Fibroblast of skin of abdomen (primary cell): ENCODE measurements around the gene KATNAL1.
"Not testable (repeated sequence)": the region's sequence is repeated elsewhere in the genome, so short reads cannot be mapped to it uniquely, and the experiment has no call there.

Experiments
- DNase-seq: peaks from one replicate; pipeline ENCODE4 v3.0.0-alpha.2; 2013

KATNAL1 gene

DNA sequence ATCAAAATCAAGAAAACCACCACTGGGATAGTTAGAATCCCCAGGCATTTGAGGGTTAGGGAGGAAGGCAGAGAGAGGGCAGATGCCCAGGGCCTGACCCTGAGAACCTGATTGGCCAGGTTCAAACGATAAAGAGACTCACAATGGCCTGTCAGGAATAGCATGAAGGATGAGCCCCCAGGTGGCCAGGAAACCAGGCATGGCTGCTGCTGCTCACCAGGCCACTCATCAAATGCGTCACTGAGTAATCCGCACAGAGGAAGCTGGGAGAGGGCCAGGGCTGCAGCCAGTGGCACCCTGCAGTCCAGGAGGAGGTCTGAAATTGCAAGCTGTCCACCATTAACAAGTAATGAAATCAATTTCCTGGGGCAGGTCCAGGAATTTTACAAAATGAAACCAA is 111.3 kb downstream of the KATNAL1 start:
- DNase-seq = peak; percentile 22

DNA sequence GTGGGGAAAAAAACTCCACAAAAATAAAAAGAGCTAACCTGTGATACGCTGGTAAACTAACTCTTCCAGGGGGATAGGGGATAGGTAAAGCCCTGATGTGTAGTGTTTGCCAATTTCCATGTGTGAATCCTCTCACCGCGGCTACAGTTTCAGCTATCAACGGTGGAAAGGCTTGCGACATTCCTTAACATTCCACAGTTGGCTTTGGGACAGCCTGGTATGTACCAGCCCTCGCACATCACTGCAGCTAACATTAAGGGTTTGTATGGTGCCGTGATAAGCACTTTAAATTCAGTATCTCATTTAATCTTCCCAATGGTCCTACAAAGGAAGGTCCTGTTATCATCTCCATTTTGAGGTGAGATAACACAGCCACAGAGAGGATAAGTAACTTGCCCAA is 112.4 kb downstream of the KATNAL1 start:
- peak; percentile 14 for DNase-seq

GRCh38 chr13:30193279-30194234 is 113.8 kb downstream of the KATNAL1 start:
- DNase-seq = no peak

DNA sequence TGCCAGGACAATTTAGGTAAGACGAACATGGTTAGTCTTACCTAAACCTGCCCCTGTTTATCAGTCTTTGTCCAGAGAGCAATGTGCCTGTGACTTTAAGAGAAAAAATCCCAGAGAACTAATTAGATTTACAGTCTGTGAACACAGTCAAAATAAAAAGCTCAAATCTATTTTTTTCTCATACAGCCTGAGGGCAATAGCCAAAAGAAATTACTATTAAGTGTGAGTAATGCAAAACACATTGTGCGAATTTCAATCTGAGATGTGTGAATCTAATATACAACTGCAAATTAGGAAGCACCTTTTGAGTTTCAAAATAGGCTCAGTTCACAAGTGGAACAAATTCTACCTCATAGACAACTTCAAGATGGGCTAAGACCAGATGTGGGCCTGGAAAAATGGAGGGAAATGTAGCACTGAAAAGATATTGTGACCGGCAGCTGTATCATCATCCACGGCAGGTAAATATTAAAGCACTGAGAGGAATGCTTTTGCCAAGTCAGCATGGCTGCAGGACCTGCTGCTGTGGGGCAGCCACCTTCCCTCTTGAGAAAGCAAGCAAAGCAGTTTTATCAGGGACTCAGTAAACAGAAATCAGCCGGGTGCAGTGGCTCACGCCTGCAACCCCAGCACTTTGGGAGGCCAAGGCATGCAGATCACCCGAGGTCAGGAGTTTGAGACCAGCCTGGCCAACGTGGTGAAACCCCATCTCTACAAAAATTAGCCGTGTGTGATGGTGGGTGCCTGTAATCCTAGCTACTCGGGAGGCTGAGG is 114.8 kb downstream of the KATNAL1 start:
- DNase-seq = no peak

- DNase-seq = peak; percentile 19
Observed at GRCh38 chr13:30191491-30192100, 115.8 kb downstream of the KATNAL1 start.

DNA sequence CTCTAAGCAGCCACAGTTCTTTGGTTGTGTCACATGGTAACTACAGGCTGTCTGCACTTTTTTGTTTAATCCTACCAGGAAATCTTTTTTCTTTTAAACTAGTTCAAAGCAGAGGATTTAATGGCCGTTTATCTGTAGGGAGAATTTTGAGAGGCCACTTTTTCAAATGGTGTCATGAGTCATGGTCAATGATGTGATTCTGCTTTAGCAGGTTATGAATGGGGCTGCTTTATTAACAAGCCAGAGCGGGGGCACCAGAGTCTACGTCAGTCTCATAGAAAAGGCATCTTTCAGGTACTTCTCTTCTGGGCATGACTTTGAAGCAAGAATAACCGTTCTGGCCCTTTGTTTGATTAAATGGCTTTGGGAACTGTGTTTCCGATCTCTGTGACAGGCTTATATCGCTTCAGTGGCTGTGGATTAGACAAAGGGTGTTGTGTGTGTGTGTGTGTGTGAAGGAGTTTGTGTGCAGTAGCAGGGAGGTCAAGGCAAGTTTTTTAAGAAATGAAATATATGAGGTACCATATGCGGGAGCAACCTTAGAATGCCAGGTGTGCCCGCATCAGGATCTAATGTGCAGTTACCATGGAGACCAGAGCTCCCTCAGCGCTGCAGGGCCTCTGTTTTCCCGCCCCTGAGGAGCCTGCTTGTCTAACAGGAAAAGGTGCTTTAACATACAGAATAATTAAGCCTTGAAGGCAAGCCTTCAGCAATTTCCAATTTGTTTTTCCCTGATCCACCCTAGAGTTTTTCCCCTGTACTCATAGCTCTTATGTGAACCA is 120.5 kb downstream of the KATNAL1 start:
- no peak for DNase-seq

DNA sequence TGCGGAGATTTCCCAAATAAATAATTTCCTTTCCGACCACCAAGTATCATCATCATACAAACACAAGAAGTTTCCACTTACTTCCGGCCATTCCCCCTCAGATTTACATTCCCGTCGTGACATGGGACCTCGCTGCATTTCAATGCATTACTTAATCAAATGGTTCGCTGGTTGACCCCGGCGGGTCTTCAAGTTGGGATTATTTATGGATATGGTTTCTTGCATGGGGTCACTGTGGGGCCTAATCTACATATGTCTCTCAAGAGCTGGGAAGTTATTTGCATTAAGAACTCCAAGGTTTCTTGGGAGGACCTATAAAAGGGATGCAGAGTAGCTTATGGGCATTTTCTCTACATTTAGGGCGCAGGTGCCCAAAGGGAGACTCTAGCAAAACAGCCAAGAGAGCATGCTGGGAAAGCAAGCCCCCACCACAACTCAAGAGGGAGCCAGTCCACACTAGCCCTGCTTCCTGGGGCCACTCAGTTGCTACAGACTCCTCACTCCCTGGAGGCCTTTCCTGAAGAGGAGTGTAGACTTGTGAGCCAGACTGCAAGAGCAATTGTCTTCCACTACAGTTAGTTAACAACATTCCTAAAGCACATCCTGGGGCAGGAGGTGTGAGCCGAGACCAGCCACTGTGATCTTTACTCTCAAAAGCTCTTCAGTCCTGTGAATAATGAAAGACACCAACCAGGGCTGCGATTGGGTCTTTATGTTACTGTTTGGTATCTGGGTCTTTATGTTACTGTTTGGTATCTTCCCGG is 125.3 kb downstream of the KATNAL1 start:
- DNase-seq = no peak

DNA sequence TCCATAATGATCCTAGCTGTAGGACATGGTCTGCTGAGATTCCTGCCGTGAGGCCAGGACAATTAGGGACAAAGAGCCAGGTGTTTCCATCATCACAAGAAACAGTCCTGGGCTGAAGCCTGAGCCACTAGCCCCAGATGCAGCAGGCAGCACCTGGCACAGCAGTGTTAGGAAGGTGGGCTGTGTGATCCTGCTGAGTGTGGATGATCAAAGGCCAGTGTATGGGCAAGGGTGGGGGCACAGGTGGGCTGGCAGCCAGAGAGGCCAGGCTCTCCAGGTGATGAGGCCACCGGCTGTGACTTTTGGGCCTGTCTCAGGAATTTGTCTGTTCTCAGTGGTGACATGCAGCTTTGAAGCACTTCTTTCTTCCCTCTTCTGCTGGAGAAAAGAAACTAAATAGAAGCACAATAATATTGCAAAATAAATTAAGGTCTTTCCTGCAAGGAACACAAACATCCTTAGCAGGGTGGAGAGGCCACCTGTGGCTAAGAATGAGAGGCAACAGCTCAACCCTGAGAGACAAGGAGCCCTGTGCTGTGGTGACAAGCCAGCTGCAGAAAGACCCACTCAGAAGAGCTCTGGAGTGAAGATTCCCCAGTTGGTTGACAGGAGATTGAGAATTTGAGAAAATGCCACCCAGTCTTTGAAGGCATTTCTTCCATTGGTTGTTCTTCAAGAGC is 127.6 kb downstream of the KATNAL1 start:
- DNase-seq = no peak

DNA sequence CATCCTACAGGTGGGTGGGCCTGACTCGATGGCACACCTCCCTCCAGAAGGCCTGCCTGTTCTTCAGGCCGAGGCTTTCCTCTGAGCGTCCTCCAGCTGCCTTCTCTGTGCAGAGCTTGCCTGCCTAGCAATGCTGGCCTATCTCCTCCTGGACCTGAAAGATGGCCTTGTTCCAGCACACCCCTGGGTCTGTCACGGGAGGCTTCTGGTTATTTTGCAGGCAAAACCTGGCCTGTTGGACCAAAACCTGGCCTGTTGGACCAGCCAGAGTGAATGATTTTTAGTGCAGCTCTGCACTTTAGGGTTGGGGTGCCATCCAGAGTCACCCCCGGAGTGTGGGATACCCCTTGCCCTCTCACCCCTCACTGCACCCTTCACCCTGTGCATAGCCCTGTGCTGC is 128.4 kb downstream of the KATNAL1 start:
- DNase-seq = no peak

GRCh38 chr13:30175166-30175565 is 132.2 kb downstream of the KATNAL1 start:
- DNase-seq = no peak

DNA sequence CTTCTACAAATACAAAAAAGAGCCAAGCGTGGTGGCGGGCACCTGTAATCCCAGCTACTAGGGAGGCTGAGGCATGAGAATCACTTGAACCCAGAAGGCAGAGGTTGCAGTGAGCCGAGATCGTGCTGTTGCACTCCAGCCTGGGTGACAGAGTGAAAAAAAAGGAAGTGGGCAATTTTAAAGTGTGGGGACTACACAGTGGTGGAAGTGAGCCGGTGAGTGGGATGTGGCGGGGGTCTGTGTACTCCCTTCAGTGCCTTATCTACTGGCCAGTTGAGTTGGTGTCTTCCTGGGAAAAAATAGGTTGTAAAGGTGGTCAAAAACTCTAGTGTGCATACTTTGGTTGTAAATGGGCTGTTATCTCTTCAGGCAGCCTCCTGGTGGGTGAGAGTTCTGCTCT is 133.1 kb downstream of the KATNAL1 start:
- not testable (repeated sequence) for DNase-seq

GRCh38 chr13:30173303-30173610 is 134.1 kb downstream of the KATNAL1 start:
- DNase-seq = no peak

- DNase-seq = peak; percentile 56
Observed at GRCh38 chr13:30172593-30173302, 134.6 kb downstream of the KATNAL1 start.

DNA sequence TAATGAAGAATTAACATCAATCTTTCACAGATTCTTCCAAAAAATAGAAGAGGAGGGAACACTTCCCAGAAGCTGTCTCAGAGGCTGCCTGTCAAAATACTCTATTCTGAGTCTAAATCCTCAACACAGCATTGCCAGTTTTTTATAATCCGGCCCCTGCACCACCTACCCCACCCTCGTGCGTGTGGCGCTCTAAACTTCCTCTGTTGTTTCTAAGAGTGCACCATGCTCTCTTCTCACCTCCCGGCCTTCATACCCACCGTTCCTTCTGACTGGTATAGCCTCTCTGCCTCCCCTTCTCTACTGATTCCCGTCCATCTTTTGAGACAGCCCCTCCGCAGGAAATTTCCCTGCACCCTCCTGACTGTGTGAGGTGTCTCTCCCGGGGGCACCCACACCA is 136.8 kb downstream of the KATNAL1 start:
- no peak for DNase-seq

GRCh38 chr13:30169442-30169841 is 137.9 kb downstream of the KATNAL1 start:
- no peak for DNase-seq

GRCh38 chr13:30165796-30166195 is 141.6 kb downstream of the KATNAL1 start:
- DNase-seq = peak; percentile 28

- no peak for DNase-seq
Observed at GRCh38 chr13:30165071-30165470, 142.3 kb downstream of the KATNAL1 start.

DNA sequence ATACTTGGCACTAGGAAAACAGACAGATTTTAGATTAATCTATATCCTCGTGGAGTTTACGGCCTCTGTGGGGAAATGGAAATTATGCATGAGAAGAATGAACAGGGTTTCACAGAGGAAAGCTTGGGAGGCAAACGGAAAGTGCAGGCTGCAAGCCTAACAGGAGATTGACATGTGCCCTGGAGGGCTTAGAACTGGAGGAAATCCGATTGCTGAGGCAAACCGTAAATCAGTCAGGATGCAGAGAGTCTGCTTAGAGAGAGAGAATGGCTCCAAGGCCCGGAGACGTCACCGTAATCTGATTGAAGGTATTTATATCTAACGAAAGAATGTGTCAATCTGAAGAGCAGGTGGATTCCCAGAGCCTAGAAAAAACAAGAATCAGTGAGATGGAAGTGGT is 143.2 kb downstream of the KATNAL1 start:
- no peak for DNase-seq

DNA sequence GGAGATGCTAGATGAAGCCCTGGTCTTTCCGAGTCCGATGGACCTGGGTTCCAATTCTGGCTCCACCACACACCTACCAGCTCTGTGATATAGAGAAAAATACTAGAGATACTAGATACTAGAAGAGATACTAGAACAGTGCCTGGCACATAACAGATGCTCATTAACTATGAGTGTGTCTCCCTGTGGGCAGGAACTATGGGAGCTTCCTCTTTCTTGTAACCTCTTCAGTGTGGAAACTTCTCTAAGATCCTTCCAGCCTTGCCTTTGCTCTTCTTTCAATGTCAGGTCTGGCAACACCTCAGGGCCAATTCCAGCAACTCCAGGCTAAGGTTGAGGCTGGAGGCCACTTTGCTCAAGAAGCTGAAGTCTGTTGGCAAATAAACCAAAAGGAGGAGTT is 143.9 kb downstream of the KATNAL1 start:
- no peak for DNase-seq

DNA sequence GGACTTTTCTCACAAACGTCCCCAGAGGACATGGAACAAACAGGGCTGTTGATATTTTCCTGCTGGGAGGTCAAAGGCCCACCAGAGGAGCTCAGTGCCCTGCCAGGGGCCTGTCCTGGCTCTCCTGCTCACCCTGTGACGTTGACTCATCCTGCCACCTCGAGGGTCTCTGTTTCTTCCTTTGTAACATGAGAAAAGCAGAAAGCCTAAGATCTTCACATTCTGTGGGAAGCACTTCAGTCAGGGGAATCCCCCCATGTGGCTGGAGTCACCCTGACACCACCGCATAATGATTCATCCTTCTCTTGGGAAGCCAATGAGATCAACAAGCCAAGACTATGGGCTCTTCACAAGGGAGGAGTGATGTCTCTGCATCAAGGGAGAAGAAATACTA is 147.9 kb downstream of the KATNAL1 start:
- peak; percentile 85 for DNase-seq
